ENCODE measurements around the gene PNLIPRP3. TPM values are rescaled to one million over a fixed set of nuclear protein-coding genes. Genes with fewer than 3 reads are reported as not detected.

PNLIPRP3 gene
- total and polyA plus RNA-seq, 2 donors (not counting 1 experiment from before 2014, with no cell fraction given) = not detected

GRCh38 chr10:116460219-116460618 is 32.6 kb downstream of the PNLIPRP3 start:
- Histone ChIP-seq H3K4me2 (ENCODE audit: extremely low read depth, insufficient read depth, low read length) (no peak overlapping the region), H2AFZ (ENCODE audit: low read length) (no peak overlapping the region), H3K4me3 (replicated peaks in 1 of 4; ENCODE audit: control extremely low read depth in 1 of 4, insufficient read depth in 1 of 4, low read depth in 3 of 4, low read length in 4 of 4) (no peak overlapping the region), H3K27ac (ENCODE audit: insufficient read depth, low read length) (no peak overlapping the region), H4K20me1 (ENCODE audit: control insufficient read depth, extremely low read depth, insufficient read depth, low read length) (no peaks in the 10 kb centered on the region), H3K9ac (ENCODE audit: insufficient read depth, low read length) (no peak overlapping the region), H3K27me3 (ENCODE audit: control insufficient read depth, insufficient read depth, low read length) (no peaks in the 10 kb centered on the region), H3K79me2 (ENCODE audit: control insufficient read depth, insufficient read depth, low read length) (no peaks in the 10 kb centered on the region), H3K4me1 (ENCODE audit: control insufficient read depth, extremely low read depth, insufficient read depth, low read length) (no peaks in the 10 kb centered on the region), H3K36me3 (ENCODE audit: control insufficient read depth, insufficient read depth, low read length) (no peaks in the 10 kb centered on the region), H3K9me3 (ENCODE audit: control insufficient read depth, insufficient read depth, low read depth, low read length) (no peaks in the 10 kb centered on the region)
- DNase-seq (ENCODE audit: low read depth in 2 of 2) = no peak
- TF ChIP-seq CTCF (conservative IDR thresholded peaks at IDR 0.05 in 1 of 2, IDR thresholded peaks at IDR 0.05 in 1 of 2; ENCODE audit: low read depth in 1 of 2, low read length in 2 of 2) (no peak), EZH2 (IDR thresholded peaks at IDR 0.05; ENCODE audit: low read length, missing control alignments) (no peak)

DNA sequence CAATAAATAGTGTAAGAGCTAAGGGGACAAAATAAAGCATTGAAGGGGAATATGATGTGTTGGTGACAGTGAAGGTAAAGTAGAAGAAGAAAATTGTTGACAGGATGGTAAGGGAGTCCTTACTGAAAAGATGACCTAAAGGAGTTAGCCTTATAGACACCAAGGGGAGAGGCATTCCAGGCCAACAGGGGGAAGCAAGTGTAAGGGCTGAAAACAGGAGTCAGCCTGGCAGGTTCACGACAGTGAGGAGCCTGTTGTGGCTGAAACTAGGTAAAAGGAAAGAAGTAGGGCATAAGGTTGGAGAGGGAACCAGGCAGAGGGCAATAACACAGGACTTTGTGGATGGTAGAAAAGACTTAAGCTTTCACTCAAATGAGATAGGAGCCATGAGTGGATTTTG is 34.0 kb downstream of the PNLIPRP3 start:
- Histone ChIP-seq H3K9me3 (ENCODE audit: control insufficient read depth, insufficient read depth, low read depth, low read length) (no peaks in the 10 kb centered on the region), H2AFZ (ENCODE audit: low read length) (no peak overlapping the region), H3K36me3 (ENCODE audit: control insufficient read depth, insufficient read depth, low read length) (no peaks in the 10 kb centered on the region), H4K20me1 (ENCODE audit: control insufficient read depth, extremely low read depth, insufficient read depth, low read length) (no peaks in the 10 kb centered on the region), H3K27me3 (ENCODE audit: control insufficient read depth, insufficient read depth, low read length) (no peaks in the 10 kb centered on the region), H3K4me2 (ENCODE audit: extremely low read depth, insufficient read depth, low read length) (no peak overlapping the region), H3K9ac (ENCODE audit: insufficient read depth, low read length) (no peak overlapping the region), H3K79me2 (ENCODE audit: control insufficient read depth, insufficient read depth, low read length) (no peaks in the 10 kb centered on the region), H3K27ac (ENCODE audit: insufficient read depth, low read length) (no peak overlapping the region), H3K4me3 (replicated peaks in 1 of 4; ENCODE audit: control extremely low read depth in 1 of 4, insufficient read depth in 1 of 4, low read depth in 3 of 4, low read length in 4 of 4) (no peak overlapping the region), H3K4me1 (ENCODE audit: control insufficient read depth, extremely low read depth, insufficient read depth, low read length) (no peaks in the 10 kb centered on the region)
- no peak for TF ChIP-seq CTCF (conservative IDR thresholded peaks at IDR 0.05 in 1 of 2, IDR thresholded peaks at IDR 0.05 in 1 of 2; ENCODE audit: low read depth in 1 of 2, low read length in 2 of 2)
- TF ChIP-seq EZH2 (IDR thresholded peaks at IDR 0.05; ENCODE audit: low read length, missing control alignments) = no peak
- no peak for DNase-seq (ENCODE audit: low read depth in 2 of 2)

GRCh38 chr10:116464257-116464656 is 36.6 kb downstream of the PNLIPRP3 start:
- Histone ChIP-seq H3K4me2 (ENCODE audit: extremely low read depth, insufficient read depth, low read length) (no peak overlapping the region), H3K79me2 (ENCODE audit: control insufficient read depth, insufficient read depth, low read length) (no peaks in the 10 kb centered on the region), H3K27me3 (ENCODE audit: control insufficient read depth, insufficient read depth, low read length) (no peaks in the 10 kb centered on the region), H4K20me1 (ENCODE audit: control insufficient read depth, extremely low read depth, insufficient read depth, low read length) (no peaks in the 10 kb centered on the region), H3K9ac (ENCODE audit: insufficient read depth, low read length) (no peak overlapping the region), H3K27ac (ENCODE audit: insufficient read depth, low read length) (no peak overlapping the region), H3K4me1 (ENCODE audit: control insufficient read depth, extremely low read depth, insufficient read depth, low read length) (no peaks in the 10 kb centered on the region), H3K36me3 (ENCODE audit: control insufficient read depth, insufficient read depth, low read length) (no peaks in the 10 kb centered on the region), H3K4me3 (replicated peaks in 1 of 4; ENCODE audit: control extremely low read depth in 1 of 4, insufficient read depth in 1 of 4, low read depth in 3 of 4, low read length in 4 of 4) (no peak overlapping the region), H3K9me3 (ENCODE audit: control insufficient read depth, insufficient read depth, low read depth, low read length) (no peaks in the 10 kb centered on the region), H2AFZ (ENCODE audit: low read length) (no peak overlapping the region)
- no peak for TF ChIP-seq EZH2 (IDR thresholded peaks at IDR 0.05; ENCODE audit: low read length, missing control alignments)
- DNase-seq (ENCODE audit: low read depth in 2 of 2) = no peak

All from fibroblast of lung (primary cell).